Measurements from ENCODE around the gene DLST. TPM values are rescaled to one million over a fixed set of nuclear protein-coding genes. Genes with fewer than 3 reads are reported as not detected.

The DLST gene
- polyA plus RNA-seq (ENCODE audit: insufficient read length), result 75.8 TPM

DNA sequence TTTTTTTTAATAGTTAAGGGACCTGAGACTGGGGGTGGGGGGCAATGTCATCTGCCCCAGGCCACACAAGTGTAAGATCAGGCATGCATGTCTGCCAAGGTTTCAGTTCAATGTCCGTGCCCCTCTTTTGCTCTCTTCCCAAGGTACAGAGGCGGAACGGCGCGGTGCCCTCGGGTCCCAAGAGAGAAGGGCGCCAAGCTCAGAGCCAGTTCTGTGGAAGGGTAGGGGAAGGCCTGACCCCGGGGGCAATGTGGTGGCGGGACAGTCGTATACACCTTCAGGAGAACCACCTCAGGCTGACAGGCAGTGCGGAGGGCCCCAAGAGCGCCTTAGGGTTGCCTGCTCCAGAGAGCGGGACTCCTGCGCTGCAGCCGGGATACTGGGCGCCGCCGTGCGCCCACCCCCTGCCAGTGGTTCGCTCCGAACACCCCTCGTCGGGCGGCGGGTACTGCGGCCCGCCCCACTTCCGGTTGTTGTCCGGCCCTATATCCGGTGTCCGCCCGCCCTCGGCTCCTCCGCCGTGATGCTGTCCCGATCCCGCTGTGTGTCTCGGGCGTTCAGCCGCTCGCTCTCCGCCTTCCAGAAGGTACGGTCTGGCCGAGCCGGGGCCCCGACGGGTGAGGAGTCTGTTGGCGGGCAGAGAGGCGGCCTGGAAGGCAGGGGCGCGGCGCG, at the start of gene DLST:
Gene DLST (plus strand): TSS at position 486 of the 672 bp plus-strand sequence. CDS start 38 bp downstream, at position 524.
- DNase-seq, result peak; percentile 90

GRCh38 chr14:74832849-74833248, 48.9 kb upstream of the DLST start:
- no peak for DNase-seq

- no peak for DNase-seq
These were observed 46.9 kb upstream of the DLST start for GRCh38 chr14:74834692-74835392.

DNA sequence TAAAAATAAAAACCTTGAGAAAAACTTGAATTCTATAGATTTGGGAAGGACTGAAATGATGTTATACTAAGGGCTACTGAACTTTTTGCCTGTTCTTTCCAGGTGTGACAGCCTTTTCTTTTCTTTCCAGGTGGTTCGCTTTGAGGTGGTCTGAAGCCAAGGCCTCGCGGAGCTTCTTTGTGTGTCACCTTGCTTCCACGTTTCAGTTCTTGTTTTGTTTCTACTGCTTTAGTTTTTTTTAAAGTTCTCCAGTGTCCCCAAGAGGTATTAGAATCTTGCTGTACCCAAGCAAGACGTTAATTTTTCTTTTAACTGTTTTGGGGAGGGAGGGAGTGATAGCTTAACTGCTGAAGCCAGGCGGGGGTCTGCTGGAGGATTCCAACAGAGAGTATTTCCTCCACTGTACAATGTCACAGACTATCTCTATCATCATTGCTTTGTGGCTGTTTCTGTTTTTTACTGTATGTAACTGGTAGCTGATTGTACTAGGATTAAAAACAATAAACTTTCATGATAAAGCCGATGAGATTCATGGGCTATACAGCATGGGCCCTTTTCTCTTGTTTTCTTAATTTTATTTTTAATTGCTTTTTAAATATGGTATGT, 46.0 kb upstream of the DLST start:
- no peak for DNase-seq

- DNase-seq, result no peak
These were observed 45.3 kb upstream of the DLST start for GRCh38 chr14:74836251-74836960.

GRCh38 chr14:74838166-74838565, 43.5 kb upstream of the DLST start:
- no peak for DNase-seq

DNA sequence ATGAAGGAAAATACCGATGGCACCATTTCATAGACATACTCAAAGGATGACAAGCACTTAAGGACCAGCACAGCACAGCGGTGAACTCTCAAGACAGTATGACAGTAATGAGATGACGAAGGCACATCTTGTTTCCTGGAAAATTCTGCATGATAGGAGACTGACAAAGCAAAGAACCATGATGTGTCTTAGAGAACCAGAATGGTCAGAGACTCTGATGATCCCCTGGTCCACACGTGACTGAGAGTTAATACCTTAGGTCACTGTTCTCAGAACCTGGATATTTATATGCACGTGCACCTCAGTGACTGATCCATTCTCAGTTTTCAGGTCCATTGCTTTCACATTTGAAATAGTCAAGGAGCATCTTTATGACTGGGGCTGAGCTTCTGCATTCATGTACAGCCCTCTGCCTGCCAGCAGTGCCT, 41.1 kb upstream of the DLST start:
- DNase-seq, result no peak

DNA sequence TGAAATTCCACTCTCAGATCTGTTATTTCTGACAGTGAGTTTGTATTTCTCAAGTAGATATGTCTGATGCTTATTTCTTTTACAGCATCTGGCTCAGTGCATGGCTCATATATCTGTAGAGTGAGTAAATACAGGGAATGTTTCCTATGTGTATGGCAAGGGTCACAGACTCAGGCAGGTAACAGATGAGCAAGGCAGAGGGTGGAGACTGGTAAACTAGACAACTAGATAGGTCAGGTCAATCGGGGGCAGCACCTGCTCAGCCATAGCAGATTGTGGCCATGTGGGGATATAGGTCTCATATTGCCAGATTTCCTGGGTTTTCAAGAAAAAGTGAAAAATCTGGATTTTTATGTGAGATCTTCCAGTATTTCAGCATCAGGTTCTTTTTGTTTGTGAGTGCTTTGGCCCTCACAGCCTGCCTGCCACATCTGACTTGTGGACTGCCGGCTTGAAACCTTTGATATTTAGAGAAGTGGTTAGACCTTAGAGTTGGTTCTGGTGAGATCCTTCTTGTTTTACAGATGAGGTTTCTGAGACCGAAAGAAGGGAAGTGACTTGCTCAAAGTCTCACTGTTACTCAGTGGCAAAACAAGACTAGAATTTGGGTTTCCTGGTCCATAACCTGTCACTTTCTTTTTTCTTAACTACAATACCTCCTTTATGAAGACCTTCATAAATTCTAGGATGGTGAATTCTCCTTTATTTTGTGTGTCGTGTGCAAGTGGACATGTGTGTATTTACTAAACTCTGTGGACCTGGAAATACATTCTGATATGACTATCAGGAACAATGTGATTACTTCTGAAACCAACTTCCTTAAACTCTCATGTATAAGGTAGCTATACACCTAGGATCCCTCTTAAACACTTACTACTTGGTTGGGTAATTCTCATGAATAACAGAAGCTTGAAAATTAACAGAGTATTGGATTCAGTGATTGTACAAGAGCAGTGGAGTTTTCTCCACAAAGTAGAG, 40.2 kb upstream of the DLST start:
- DNase-seq, result no peak

DNA sequence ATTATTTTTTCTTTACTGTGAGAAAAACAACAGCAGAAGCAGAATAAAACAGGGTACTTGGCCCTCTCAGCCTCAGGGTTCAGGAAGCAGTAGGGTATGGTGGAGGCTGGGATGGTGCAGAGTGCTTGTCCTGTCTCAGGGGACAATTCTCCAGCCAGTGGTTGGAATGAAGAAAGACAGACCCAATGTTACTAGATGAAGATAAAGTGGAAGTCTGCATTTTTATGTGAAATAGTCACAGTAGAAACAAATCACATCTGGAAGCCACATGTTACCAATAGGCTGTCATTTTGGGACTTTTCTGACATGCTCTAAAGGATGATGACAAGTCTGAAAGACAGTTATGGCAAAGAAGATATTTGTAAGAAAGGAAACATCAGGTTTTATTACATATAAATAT, 38.1 kb upstream of the DLST start:
- DNase-seq, result no peak

- DNase-seq, result peak; percentile 55
These were observed 35.5 kb upstream of the DLST start for GRCh38 chr14:74846168-74846567.

DNA sequence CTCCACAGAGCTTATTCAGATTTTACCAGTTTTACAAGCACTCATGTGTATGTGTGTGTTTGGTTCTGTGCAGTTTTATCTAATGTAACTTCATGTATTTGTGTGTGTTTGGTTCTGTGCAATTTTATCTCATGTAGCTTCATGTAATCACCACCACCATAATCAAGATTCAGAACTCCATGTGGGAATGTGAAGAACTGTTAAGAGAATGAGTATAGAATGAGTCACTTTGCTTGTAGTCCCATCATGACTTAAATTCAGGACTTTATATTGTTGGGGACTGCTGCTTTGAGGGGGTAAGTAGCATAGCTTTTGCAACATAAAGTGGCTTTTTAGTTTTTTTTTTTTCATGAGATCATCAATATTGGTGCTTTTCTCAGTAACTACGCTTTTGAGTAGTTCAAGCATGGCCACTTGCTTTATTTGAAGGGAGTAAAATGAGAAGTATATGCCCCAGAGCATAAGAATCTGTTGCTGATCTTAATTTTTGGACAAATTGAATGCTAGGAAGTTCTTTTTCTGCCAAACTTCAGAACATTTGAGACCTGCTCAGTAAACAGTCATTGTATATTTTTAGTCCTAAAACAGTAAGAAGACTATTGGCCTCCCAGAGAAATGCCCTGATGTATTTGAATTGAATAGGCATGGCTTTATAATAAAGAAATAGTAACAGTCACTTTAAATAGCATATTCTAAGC, 34.6 kb upstream of the DLST start:
- DNase-seq, result no peak

DNA sequence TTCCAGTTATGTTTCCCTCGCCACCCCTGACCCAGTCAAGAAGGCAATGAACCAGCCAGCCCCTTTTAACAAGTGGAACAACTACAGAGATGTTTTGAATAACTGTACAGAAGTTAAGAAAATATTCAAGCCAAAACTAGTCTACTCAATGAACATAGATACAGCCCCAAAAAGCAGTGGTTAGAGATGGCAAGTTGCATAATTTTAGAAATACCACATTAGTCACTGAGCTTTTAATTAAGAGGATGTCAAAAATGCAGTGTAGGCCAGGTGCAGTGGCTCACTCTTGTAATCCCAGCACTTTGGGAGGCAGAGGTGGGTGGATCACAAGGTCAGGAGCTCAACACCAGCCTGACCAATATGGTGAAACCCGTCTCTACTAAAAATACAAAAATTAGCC, 32.9 kb upstream of the DLST start:
- DNase-seq, result no peak

DNA sequence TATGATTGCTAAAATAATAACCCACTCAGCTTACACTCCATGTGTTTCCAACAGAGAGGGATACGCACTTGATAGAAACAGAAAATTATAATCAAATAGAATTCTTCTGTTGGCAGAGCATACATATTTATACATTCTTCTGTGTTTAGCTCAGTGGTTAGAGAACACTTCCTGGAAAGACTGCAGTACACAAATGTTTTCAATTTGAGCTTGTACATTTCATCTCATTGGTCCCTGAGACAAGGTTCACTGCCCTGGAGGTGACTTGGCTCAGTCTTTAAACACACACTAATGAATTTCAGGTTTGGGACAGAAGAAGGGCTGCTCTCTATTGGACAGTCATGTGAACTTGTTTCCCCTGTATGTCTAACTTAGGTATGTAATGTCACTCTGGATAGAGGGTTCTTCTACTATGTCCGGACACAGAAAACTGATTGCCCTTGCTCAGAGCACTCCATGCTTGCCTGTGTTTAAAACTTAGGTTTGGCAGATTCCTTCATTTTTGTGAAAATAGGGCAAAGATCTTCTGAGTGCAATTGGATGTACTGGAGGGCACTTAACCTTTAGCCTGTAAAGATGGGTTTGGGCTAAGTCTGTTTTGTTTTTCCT, 28.7 kb upstream of the DLST start:
- DNase-seq, result no peak

DNA sequence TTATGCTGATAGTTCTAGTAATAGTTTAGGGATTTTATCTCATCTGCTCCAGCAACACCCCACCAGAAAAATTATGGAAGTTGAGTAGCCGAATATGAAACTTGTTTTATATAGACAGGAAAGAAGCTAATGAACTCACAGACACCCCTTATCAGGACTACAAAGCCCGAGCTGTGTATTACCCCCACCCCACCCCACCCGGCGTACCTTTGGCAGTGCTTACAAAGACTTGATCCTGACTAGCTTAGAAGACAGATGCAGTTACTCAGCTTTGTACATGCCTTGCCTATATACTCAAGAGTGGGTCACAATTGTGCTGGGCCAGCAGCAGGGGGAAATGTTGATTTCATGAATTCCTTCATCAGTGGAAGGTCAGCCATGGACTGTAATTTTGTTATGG, 28.1 kb upstream of the DLST start:
- DNase-seq, result no peak

DNA sequence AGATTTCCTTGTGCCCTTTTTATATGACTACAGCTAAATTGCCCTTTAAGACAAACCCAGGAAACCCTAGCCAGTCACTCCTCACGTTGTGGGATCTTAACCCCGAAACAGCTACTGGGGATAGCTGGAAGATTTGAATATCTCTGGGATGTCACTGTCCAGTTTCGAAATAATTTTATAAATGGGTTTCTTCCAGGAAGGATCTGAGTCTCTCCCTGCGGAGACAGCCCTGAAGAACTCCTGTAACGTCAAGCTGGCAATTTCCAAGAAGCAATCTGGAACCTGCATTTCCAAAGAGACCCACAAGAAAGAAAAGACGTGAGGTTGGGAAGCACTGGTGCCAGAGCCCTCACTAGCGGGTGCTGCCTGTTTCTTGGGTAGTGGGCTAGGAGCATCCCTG, 26.7 kb upstream of the DLST start:
- DNase-seq, result no peak

GRCh38 chr14:74855945-74856344, 25.8 kb upstream of the DLST start:
- DNase-seq, result no peak

GRCh38 chr14:74856366-74856765, 25.4 kb upstream of the DLST start:
- DNase-seq, result no peak

- DNase-seq, result no peak
These were observed 23.7 kb upstream of the DLST start for GRCh38 chr14:74858022-74858421.

DNA sequence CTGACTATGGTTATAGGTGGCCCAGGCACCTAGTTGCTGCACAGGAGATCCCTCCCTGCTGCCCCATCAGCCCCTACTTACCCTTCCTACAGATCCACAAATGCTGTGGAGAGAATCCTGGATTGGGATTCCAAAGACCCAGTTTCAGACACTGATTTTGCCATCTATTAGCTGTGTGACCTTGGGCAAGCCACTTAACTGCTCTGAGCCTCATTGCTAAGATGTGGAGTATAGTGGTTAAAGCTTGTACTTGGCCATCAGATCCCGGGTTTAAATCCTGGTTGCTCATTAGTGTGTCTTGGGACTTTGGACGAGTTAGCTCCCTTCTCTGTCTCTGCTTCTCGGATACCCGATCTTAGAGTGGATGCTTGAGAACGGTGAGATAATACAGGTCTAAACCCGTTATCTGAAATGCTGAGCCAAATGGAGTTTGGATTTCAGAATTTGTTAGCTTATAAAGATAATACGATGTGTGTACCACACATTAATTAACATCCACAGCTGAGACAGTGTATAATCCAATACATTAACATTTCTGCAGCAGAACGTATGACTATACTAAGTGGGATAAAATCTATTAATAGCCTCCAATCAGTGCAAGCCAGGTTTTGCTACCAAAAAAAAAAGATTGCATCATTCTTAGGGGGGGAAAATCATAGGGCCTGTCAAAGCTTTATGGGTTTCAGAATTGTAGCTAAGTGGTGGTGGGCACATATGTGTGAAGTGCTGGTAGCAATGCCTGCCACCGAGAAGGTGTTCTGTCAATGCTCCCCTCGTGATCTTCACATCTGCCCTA, 21.8 kb upstream of the DLST start:
- no peak for DNase-seq

Measured in hindlimb muscle (tissue), 1 donor.